Endothelial cell of umbilical vein (primary cell): ENCODE results near the gene MEF2C.

Experiments
- EZH2 ChIP-seq: IDR thresholded peaks from 2 replicates; pipeline ENCODE4 v1.6.1; 2012; ENCODE audit warnings: borderline replicate concordance, low read depth, mild to moderate bottlenecking, moderate library complexity, low read length, inconsistent platforms; ENCODE audit not compliant: severe bottlenecking
- FOS ChIP-seq: IDR thresholded peaks from 2 replicates; pipeline ENCODE4 v1.6.1; 2011; ENCODE audit warnings: mild to moderate bottlenecking, low read length, moderate library complexity, borderline replicate concordance; ENCODE audit not compliant: insufficient read depth
- JUN ChIP-seq: IDR thresholded peaks from 2 replicates; pipeline ENCODE4 v1.6.1; 2011; ENCODE audit warnings: borderline replicate concordance, low read depth; ENCODE audit not compliant: insufficient read length, insufficient read depth
- MYC ChIP-seq: IDR thresholded peaks from one replicate; pipeline ENCODE4 v1.6.1; 2011; ENCODE audit warnings: mild to moderate bottlenecking, low read depth, low read length
- TF ChIP-seq, protein P1 (sequence below), 2 donors: IDR thresholded peaks; 1 replicate in 1 of 2; 2 replicates in 1 of 2; pipeline ENCODE4 v1.5.1; 2011; ENCODE audit warnings: low read length in 2 of 2, mild to moderate bottlenecking in 2 of 2, moderate library complexity in 2 of 2, control low read depth in 1 of 2, inconsistent platforms in 1 of 2, low read depth in 1 of 2; ENCODE audit not compliant: insufficient read depth in 1 of 2; ENCODE audit errors: extremely low read depth in 1 of 2
- TF ChIP-seq, protein P2 (sequence below): IDR thresholded peaks from 2 replicates; pipeline ENCODE4 v1.6.1; 2011; ENCODE audit not compliant: insufficient read depth, insufficient read length

DNA sequence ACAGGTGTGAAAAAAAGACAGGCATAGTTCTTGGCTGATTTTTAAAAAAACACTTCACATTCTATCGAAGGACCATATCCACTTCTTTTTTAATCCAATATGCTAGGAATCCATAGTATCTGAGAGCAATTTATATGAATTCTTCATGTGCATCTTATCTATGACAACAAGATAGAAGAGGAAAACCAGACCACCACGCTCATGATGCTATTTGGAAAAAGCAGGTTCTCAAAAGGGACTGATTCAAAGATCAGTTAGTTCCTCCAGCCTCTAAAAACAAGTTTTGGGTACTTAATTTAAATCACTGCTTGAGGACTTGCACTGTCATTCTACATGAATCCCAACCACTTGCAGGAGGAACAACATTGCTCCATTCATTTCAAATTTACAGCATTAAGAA lies 6.3 kb downstream of the MEF2C start:
- no peak for TF ChIP-seq EZH2
- TF ChIP-seq, protein P1, sequence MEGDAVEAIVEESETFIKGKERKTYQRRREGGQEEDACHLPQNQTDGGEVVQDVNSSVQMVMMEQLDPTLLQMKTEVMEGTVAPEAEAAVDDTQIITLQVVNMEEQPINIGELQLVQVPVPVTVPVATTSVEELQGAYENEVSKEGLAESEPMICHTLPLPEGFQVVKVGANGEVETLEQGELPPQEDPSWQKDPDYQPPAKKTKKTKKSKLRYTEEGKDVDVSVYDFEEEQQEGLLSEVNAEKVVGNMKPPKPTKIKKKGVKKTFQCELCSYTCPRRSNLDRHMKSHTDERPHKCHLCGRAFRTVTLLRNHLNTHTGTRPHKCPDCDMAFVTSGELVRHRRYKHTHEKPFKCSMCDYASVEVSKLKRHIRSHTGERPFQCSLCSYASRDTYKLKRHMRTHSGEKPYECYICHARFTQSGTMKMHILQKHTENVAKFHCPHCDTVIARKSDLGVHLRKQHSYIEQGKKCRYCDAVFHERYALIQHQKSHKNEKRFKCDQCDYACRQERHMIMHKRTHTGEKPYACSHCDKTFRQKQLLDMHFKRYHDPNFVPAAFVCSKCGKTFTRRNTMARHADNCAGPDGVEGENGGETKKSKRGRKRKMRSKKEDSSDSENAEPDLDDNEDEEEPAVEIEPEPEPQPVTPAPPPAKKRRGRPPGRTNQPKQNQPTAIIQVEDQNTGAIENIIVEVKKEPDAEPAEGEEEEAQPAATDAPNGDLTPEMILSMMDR (IDR thresholded peaks at IDR 0.05; ENCODE audit: extremely low read depth in 1 of 2, insufficient read depth in 1 of 2, low read depth in 1 of 2, low read length in 2 of 2), result no peak
- no peak for TF ChIP-seq JUN
- no peak for TF ChIP-seq FOS
- TF ChIP-seq MYC, result no peak
- TF ChIP-seq, protein P2, sequence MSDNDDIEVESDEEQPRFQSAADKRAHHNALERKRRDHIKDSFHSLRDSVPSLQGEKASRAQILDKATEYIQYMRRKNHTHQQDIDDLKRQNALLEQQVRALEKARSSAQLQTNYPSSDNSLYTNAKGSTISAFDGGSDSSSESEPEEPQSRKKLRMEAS, result no peak
